Measurements from ENCODE around the gene PPCS. TPM values are rescaled to one million over a fixed set of nuclear protein-coding genes. Genes with fewer than 3 reads are reported as not detected.
A peak's percentile ranks its signal among the peaks of the same experiment; 100 is the strongest.

PPCS gene
- total RNA-seq (2014; rRNA removed; shearing (Covaris generic)), result 36.9 and 53.6 TPM in 2 replicates

DNA sequence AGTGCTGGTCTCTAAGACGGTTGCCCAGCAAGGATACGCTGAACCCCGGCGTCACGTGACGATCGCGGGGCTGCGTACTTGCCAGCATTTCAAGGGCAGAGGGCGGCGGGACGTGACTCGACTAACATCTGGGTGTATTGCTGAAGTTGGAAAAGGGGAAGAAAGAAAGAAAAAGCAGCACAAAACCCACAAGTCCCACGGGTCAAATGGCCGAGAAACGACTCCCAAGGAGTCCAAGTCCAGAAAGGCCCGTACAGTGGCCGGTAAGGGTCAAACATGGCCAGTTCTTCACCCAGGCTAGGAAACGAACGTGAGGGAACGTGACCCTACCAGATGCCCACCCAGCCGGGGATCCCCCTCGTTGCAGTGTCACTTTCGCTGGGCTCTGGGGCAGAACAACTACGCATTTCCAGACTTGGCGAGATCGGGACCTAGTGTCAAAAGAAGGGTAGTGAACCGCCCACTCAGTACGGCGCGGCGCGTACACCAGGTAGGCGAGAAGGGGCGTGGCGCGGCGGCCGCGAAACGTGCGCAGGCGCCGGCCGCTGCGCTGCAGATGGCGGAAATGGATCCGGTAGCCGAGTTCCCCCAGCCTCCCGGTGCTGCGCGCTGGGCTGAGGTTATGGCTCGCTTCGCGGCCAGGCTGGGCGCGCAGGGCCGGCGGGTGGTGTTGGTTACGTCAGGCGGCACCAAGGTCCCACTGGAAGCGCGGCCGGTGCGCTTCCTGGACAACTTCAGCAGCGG lies at the start of gene PPCS, which contains the start of gene ZMYND12:
Gene PPCS, plus strand, starts transcription at position 534 of the 744 bp plus-strand sequence. Its CDS starts 23 bp downstream, at position 557.
Gene ZMYND12, minus strand, starts transcription at position 13 of the 744 bp plus-strand sequence. CDS start 25 bp downstream, outside the sequence.
- Histone ChIP-seq H3K9me3 (replicated peaks) (no peaks in the 10 kb centered on the region), H3K4me3 (peak within 1 kb of the TSS; percentile 82), H3K36me3 (peaks cover 14% of the 10 kb centered on the region), H3K27me3 (replicated peaks) (no peaks in the 10 kb centered on the region), H3K27ac (peak within 1 kb of the TSS; percentile 70), H3K4me1 (replicated peaks) (peaks cover 17% of the 10 kb centered on the region)
- DNase-seq (ENCODE audit: low read depth in 1 of 2, low spot score in 2 of 2), result peak; percentile 84 to 90

DNA sequence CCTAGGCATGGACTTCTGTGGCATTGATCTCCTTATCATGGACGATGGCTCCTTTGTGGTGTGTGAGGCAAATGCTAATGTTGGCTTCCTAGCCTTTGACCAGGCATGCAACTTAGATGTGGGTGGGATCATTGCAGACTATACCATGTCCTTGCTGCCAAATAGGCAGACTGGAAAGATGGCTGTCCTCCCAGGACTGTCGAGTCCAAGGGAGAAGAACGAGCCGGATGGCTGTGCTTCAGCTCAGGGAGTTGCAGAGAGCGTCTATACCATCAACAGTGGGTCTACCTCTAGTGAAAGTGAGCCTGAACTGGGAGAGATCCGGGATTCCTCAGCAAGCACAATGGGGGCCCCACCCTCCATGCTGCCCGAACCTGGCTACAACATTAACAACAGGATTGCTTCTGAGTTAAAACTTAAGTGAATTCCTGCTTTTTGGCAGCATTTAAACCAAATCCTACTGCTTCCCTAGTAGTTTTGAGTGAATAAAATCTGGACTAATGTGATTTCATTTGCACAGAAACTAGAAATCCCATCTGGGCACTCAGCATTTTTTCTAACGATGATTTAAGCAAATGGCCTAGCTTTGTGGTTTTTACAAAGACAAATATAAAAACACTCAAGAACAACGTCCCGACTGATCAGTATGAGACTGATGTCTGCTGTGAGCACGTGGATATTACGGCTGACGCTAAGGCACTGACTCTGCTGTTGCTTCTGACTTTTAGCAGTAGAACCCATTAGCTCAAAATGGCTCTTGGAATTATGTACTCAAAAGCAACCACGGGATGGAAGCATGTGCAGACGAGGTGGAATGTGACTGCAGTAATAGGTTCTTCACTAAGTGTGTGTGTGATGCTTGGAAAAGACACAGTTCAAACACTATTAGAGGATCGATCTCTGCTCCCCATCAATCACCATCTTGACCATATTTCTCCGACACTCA lies 41.5 kb upstream of the PPCS start:
- Histone ChIP-seq H3K9me3 (replicated peaks) (no peaks in the 10 kb centered on the region), H3K36me3 (no peaks in the 10 kb centered on the region), H3K27me3 (replicated peaks) (peaks cover 6% of the 10 kb centered on the region; the same call in 1 of the 2 replicates), H3K4me1 (replicated peaks) (no peaks in the 10 kb centered on the region), H3K4me3 (no peak overlapping the region), H3K27ac (no peak overlapping the region)
- no peak for DNase-seq (ENCODE audit: low read depth in 1 of 2, low spot score in 2 of 2)

DNA sequence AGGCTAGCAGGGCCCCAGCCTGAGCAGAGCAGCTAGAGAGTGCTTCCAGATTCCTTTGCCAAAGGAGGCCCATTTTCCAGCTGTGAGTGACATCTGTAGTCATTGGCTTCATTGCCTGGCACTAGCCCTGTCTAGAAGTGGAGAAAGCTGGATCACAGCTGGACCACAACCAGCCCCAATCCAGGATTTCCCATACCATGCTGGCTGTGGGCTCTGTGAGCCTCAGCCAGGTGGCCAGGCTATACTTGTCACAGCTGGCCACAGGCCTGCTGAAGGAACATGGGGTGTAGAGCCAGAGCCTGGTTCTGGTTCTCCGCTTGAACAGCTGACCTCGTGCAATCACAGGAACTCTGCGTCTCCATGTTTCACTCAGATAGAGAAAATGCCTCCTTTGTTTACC lies 39.2 kb upstream of the PPCS start:
- no peaks in the 10 kb centered on the region; the same call in 1 of the 2 replicates for H3K9me3 ChIP-seq (replicated peaks)
- no peak overlapping the region for H3K4me3 ChIP-seq
- H3K27ac ChIP-seq, result no peak overlapping the region
- H3K36me3 ChIP-seq, result no peaks in the 10 kb centered on the region
- H3K4me1 ChIP-seq (replicated peaks), result no peaks in the 10 kb centered on the region
- no peak for DNase-seq (ENCODE audit: low read depth in 1 of 2, low spot score in 2 of 2)
- peaks cover 11% of the 10 kb centered on the region for H3K27me3 ChIP-seq (replicated peaks)

DNA sequence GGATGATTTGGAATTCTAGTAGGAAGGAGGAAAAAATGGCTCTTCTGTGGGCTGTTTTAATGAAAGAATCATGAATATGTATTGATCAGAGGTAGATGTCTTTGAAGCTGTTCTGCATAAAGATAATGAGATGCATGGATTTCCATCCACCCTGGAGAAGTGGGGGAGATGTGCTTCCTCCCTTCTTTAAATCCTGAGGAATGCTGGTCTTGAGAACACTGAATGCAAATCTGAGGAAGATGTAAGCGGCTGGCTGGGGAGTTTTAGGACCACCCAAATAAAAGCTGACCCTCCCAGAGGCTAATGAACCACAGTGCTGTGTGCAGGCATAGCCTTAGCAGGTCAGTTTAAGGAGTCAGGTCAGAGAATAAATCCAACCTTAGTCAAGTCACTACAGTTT lies 37.8 kb upstream of the PPCS start:
- H3K27ac ChIP-seq, result no peak overlapping the region
- H3K27me3 ChIP-seq (replicated peaks), result peaks cover 17% of the 10 kb centered on the region
- no peaks in the 10 kb centered on the region for H3K4me1 ChIP-seq (replicated peaks)
- H3K36me3 ChIP-seq, result no peaks in the 10 kb centered on the region
- H3K9me3 ChIP-seq (replicated peaks), result no peaks in the 10 kb centered on the region; the same call in 1 of the 2 replicates
- DNase-seq (ENCODE audit: low read depth in 1 of 2, low spot score in 2 of 2), result no peak
- no peak overlapping the region for H3K4me3 ChIP-seq

DNA sequence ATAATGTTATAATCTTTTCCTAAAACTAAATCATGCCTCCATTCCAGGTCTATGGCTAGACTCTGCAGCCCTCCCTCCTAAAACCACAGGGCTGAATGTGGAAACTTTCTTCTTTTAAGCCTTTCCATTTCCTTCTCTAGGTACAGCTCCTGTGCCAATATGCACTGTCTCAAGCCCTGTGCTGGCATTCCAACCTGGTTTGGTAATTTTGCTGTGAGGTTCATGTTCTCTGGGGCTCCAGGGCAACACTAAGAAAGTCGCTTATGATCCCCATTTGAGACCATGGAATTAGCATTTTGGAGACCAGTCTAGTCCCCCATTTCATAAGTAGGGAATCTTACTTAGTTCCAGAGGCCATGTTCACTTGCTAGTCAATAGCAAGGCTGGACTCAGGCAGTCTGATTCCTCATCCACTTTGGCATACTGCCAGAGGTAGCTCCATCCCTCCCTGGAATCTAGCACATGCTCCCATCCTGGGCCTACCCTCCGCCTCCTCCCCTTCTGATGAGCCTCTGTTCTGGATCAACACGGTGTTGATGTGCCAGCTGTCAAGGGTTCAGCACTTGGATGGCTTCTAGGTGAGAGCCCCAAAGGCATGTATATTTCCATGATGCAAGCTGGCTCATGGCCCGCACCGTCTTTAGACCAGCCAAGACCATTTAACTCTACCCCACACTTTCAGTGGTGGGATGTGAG lies 37.1 kb upstream of the PPCS start:
- Histone ChIP-seq H3K4me1 (replicated peaks) (no peaks in the 10 kb centered on the region), H3K9me3 (replicated peaks) (no peaks in the 10 kb centered on the region; the same call in 1 of the 2 replicates), H3K27ac (no peak overlapping the region), H3K27me3 (replicated peaks) (peaks cover 17% of the 10 kb centered on the region), H3K36me3 (no peaks in the 10 kb centered on the region), H3K4me3 (no peak overlapping the region)
- DNase-seq (ENCODE audit: low read depth in 1 of 2, low spot score in 2 of 2), result no peak

DNA sequence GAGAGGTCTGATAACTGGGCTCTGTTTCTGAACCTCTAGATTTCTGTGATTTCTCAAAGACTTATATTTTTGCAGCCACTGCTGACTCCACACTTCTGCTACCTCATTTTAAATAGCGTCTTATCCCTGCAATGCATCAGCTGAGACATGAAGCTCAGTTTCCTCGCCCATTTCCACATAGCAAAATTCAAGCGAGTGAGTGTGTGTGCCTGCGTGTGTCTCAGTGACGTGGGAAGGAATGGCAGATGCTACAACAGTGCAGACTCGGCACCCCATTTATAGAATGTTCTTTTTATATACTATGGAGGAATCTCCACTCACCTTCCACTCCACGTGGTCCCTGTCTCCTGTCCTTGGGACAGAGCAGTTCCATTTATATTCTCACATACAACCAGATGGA lies 36.2 kb upstream of the PPCS start:
- no peaks in the 10 kb centered on the region for H3K36me3 ChIP-seq
- peaks cover 17% of the 10 kb centered on the region for H3K27me3 ChIP-seq (replicated peaks)
- H3K4me1 ChIP-seq (replicated peaks), result no peaks in the 10 kb centered on the region
- H3K4me3 ChIP-seq, result no peak overlapping the region
- no peak for DNase-seq (ENCODE audit: low read depth in 1 of 2, low spot score in 2 of 2)
- no peaks in the 10 kb centered on the region; the same call in 1 of the 2 replicates for H3K9me3 ChIP-seq (replicated peaks)
- no peak overlapping the region for H3K27ac ChIP-seq

DNA sequence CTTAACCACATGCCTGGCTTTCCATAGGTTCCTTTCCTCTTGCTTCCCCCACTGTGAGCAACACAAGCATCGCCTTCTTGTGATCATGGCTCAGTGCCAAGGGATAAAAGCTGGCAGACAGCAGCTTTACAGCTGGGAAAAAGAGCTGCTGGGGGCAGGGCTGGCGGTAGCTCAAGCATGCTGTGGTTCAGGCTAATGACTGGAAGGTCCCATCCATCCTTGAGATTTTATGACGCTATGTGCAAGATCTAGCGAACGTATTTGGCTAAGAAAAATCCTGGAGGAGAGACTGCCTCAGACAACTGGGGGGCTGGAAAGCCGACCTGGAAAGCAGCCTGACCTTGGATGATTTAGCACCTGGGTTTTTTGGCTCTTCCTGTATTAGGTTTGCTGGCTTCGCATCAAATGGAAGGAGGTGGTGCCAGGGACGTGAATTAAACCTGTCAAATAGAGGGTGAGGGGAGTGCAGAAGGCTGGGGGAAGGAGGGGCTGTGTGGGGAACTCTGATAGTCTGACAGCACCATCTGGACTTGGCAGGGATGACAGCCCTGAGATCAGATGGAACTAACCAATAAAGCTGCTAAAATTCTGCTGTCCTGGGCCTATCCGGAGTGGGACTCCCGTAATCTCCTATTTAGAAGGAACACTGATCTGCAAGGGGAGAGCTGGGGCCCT lies 35.3 kb upstream of the PPCS start:
- H3K4me1 ChIP-seq (replicated peaks), result no peaks in the 10 kb centered on the region
- H3K4me3 ChIP-seq, result no peak overlapping the region
- H3K9me3 ChIP-seq (replicated peaks), result no peaks in the 10 kb centered on the region; the same call in 1 of the 2 replicates
- H3K27me3 ChIP-seq (replicated peaks), result peaks cover 17% of the 10 kb centered on the region
- no peak for DNase-seq (ENCODE audit: low read depth in 1 of 2, low spot score in 2 of 2)
- no peak overlapping the region for H3K27ac ChIP-seq
- no peaks in the 10 kb centered on the region for H3K36me3 ChIP-seq

DNA sequence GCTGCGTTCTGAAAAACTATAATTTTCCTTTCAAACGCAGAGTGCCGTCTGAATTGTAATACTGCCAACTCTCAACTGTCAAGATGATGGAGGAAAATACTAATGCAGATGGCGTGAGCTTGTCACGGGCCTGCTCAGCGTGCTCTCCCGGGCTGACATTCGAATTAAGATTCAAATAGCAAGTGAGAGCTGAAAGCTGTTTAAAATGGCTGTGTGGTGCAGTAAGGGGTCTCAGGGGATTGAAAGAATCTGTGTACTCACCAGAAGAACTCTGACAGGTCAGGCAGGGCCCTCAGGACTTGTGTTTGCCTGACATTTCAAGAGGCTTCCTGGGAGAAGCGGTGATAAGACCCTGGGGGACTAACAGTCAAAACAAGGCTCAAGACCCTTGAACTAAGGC lies 33.6 kb upstream of the PPCS start:
- no peak for DNase-seq (ENCODE audit: low read depth in 1 of 2, low spot score in 2 of 2)
- no peaks in the 10 kb centered on the region for H3K36me3 ChIP-seq
- H3K9me3 ChIP-seq (replicated peaks), result no peaks in the 10 kb centered on the region; the same call in 1 of the 2 replicates
- no peak overlapping the region for H3K27ac ChIP-seq
- H3K27me3 ChIP-seq (replicated peaks), result peaks cover 11% of the 10 kb centered on the region
- no peak overlapping the region for H3K4me3 ChIP-seq
- no peaks in the 10 kb centered on the region for H3K4me1 ChIP-seq (replicated peaks)

DNA sequence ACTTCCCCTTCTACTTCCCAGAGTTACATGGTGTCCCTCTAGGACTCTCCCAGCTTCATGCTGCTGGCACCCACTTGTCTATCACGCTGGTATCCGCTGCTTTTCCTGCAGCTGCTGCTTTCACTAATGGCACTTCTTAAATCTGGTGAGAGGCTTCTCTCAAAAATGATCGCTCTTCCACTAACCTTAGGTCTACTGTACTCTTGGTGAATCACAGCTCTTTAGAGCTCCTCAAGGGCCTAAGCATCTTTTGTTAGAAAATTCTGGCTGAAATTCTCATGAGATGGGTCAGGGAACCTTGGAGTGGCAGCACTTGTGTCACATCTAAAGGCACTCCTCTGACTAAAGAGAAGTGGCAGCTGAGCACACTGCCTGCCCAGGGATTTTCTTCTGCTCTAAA lies 32.7 kb upstream of the PPCS start:
- Histone ChIP-seq H3K4me3 (no peak overlapping the region), H3K4me1 (replicated peaks) (no peaks in the 10 kb centered on the region), H3K27ac (no peak overlapping the region), H3K27me3 (replicated peaks) (peaks cover 11% of the 10 kb centered on the region), H3K9me3 (replicated peaks) (no peaks in the 10 kb centered on the region; the same call in 1 of the 2 replicates), H3K36me3 (no peaks in the 10 kb centered on the region)
- no peak for DNase-seq (ENCODE audit: low read depth in 1 of 2, low spot score in 2 of 2)

DNA sequence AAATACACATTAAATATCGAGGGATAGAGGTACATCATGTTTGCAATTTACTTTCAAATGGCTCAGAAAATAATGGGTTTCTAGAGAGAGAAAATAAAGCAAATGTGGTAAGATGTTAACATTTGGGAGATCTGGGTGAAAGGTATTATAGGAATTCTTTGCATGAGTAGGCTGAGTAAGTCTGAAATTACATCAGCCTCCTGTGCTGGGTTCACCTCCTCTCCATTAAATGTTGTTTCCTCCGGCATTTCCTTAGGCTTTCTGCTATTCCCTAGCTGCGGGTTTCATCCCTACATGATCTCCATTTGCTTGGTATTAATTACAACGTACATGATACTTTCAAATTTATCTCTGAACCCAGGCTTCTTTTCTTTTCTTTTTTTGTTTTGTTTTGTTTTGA lies 32.1 kb upstream of the PPCS start:
- Histone ChIP-seq H3K9me3 (replicated peaks) (no peaks in the 10 kb centered on the region; the same call in 1 of the 2 replicates), H3K36me3 (no peaks in the 10 kb centered on the region), H3K27me3 (replicated peaks) (peaks cover 11% of the 10 kb centered on the region), H3K4me3 (no peak overlapping the region), H3K27ac (no peak overlapping the region), H3K4me1 (replicated peaks) (no peaks in the 10 kb centered on the region)
- no peak for DNase-seq (ENCODE audit: low read depth in 1 of 2, low spot score in 2 of 2)

DNA sequence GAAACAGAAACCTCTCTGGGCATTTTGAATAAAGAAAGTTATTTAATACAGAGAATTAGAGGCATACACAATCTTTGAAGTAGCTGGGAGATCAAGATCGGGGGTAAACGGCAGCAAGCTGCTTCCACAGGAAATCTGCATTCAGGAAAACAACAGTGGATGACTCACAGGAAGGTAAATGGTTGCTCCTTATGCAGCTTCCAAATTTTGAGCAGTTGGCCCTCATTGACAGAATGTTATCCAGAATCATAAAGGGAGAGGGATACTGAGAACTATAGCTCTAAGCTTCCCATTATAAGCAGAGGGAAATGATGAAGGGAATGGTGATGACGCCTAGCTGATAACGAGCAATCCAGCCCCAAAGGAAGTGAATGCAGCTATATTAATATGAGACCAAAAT lies 29.1 kb upstream of the PPCS start:
- H3K27me3 ChIP-seq (replicated peaks), result peaks cover 5% of the 10 kb centered on the region
- DNase-seq (ENCODE audit: low read depth in 1 of 2, low spot score in 2 of 2), result no peak
- H3K4me3 ChIP-seq, result no peak overlapping the region
- H3K9me3 ChIP-seq (replicated peaks), result no peaks in the 10 kb centered on the region; the same call in 1 of the 2 replicates
- H3K4me1 ChIP-seq (replicated peaks), result no peaks in the 10 kb centered on the region
- no peaks in the 10 kb centered on the region for H3K36me3 ChIP-seq
- no peak overlapping the region for H3K27ac ChIP-seq

DNA sequence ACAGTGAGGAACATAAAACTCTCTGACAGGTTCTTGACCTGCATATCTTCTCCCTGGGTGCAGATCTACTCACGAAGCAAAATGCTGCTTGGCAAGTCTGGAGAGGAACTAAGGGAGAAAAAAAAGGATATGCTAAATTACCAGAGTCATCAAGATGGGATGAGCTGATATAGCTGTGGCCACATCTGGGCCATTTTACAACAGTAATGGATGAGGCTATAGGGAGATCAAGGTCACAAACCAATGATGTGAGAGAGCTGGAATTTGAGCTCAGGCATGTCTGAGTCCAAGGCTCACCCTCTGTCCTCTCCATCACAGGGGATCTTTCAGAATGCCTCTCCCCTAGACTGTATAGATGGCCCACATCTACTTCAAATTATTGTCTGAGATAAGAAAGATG lies 26.7 kb upstream of the PPCS start:
- DNase-seq (ENCODE audit: low read depth in 1 of 2, low spot score in 2 of 2), result no peak
- H3K9me3 ChIP-seq (replicated peaks), result no peaks in the 10 kb centered on the region
- H3K27ac ChIP-seq, result no peak overlapping the region
- H3K4me3 ChIP-seq, result no peak overlapping the region
- H3K36me3 ChIP-seq, result no peaks in the 10 kb centered on the region
- H3K4me1 ChIP-seq (replicated peaks), result no peaks in the 10 kb centered on the region
- no peaks in the 10 kb centered on the region for H3K27me3 ChIP-seq (replicated peaks)
